RWPE2 (cell line): ENCODE measurements around the gene RNF207.
A peak's percentile ranks its signal among the peaks of the same experiment; 100 is the strongest.

Source experiments
- ATAC-seq: fragments of 200-7000 bp; cut with Tn5 transposase; 3 replicates; pipeline ENCODE4 v1.9.1; 2021; ENCODE audit warnings: low read depth
- DNase-seq: peaks from one replicate; pipeline ENCODE4 v3.0.0-alpha.2; 2020; ENCODE audit warnings: low spot score
- H3K27ac ChIP-seq: fragments of 450-650 bp; 2 replicates; pipeline ENCODE4 v1.5.1; 2017; ENCODE audit warnings: mild to moderate bottlenecking; ENCODE audit not compliant: poor library complexity, severe bottlenecking
- H3K27me3 ChIP-seq: fragments of 250-450 bp; sonication (Bioruptor Pico); 2 replicates; pipeline ENCODE4 v1.5.1; 2021; ENCODE audit warnings: mild to moderate bottlenecking, moderate library complexity; ENCODE audit not compliant: insufficient read depth, poor library complexity, severe bottlenecking
- H3K36me3 ChIP-seq: fragments of 250-450 bp; sonication (Bioruptor Pico); 2 replicates; pipeline ENCODE4 v1.5.1; 2020; ENCODE audit warnings: low read depth, mild to moderate bottlenecking, moderate library complexity
- H3K4me1 ChIP-seq: fragments of 250-450 bp; sonication (Bioruptor Pico); 2 replicates; pipeline ENCODE4 v1.5.1; 2021; ENCODE audit warnings: mild to moderate bottlenecking, moderate library complexity; ENCODE audit not compliant: insufficient read depth, poor library complexity, severe bottlenecking
- H3K4me3 ChIP-seq: fragments of 250-450 bp; sonication (Bioruptor Pico); 2 replicates; pipeline ENCODE4 v1.5.1; 2021; ENCODE audit warnings: mild to moderate bottlenecking, moderate library complexity; ENCODE audit not compliant: severe bottlenecking
- H3K9me3 ChIP-seq: fragments of 250-450 bp; sonication (Bioruptor Pico); 2 replicates; pipeline ENCODE4 v1.5.1; 2021; ENCODE audit warnings: mild to moderate bottlenecking, moderate library complexity; ENCODE audit not compliant: severe bottlenecking
- TF ChIP-seq, protein P1 (sequence below): fragments of 450-650 bp; IDR thresholded peaks from one replicate; pipeline ENCODE4 v1.5.1; 2017; ENCODE audit warnings: mild to moderate bottlenecking, moderate library complexity; ENCODE audit not compliant: poor library complexity, severe bottlenecking

Gene RNF207

GRCh38 chr1:6170116-6170741, 35.7 kb upstream of the RNF207 start:
- H3K9me3 ChIP-seq, result no peaks in the 10 kb centered on the region
- ATAC-seq (no peak), DNase-seq (no peak)
- no peaks in the 10 kb centered on the region for H3K4me1 ChIP-seq
- TF ChIP-seq, protein P1, sequence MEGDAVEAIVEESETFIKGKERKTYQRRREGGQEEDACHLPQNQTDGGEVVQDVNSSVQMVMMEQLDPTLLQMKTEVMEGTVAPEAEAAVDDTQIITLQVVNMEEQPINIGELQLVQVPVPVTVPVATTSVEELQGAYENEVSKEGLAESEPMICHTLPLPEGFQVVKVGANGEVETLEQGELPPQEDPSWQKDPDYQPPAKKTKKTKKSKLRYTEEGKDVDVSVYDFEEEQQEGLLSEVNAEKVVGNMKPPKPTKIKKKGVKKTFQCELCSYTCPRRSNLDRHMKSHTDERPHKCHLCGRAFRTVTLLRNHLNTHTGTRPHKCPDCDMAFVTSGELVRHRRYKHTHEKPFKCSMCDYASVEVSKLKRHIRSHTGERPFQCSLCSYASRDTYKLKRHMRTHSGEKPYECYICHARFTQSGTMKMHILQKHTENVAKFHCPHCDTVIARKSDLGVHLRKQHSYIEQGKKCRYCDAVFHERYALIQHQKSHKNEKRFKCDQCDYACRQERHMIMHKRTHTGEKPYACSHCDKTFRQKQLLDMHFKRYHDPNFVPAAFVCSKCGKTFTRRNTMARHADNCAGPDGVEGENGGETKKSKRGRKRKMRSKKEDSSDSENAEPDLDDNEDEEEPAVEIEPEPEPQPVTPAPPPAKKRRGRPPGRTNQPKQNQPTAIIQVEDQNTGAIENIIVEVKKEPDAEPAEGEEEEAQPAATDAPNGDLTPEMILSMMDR, result no peak
- H3K27me3 ChIP-seq, result no peaks in the 10 kb centered on the region
- no peak overlapping the region for H3K4me3 ChIP-seq
- no peaks in the 10 kb centered on the region for H3K36me3 ChIP-seq
- no peak overlapping the region for H3K27ac ChIP-seq

DNA sequence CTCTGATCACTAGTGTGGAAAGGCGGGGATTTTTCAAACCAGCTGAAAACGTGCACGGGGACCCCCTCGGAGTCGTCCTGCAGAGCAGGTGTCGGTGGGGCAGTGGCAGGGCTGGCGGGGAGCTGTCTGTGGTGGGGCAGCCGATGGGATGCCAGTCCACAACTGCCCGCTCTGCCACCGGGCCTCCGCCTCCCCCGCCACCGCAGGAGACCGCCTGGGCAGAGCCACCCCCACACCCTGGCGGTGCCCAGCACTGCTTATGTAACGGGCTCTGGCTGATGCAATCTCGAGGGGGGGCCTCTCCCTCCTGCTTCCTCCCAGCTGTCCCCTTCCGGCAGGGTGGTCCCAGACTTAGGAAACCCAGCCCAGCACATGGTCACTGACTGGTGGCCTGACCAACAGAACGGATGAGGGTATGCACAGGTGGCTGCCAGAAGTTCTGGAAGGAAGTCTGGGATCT, 35.1 kb upstream of the RNF207 start:
- no peaks in the 10 kb centered on the region for H3K36me3 ChIP-seq
- no peak overlapping the region for H3K4me3 ChIP-seq
- H3K27me3 ChIP-seq, result no peaks in the 10 kb centered on the region
- DNase-seq (no peak), ATAC-seq (no peak)
- TF ChIP-seq, protein P1, result no peak
- H3K9me3 ChIP-seq, result no peaks in the 10 kb centered on the region
- H3K4me1 ChIP-seq, result no peaks in the 10 kb centered on the region
- H3K27ac ChIP-seq, result no peak overlapping the region

GRCh38 chr1:6171548-6172124, 34.3 kb upstream of the RNF207 start:
- ATAC-seq, result peak; percentile 58; the same call in 2 of the 3 replicates
- TF ChIP-seq, protein P1, result no peak
- no peak for DNase-seq
- Histone ChIP-seq H3K27me3 (no peaks in the 10 kb centered on the region), H3K36me3 (no peaks in the 10 kb centered on the region), H3K4me1 (no peaks in the 10 kb centered on the region), H3K9me3 (no peaks in the 10 kb centered on the region), H3K27ac (no peak overlapping the region), H3K4me3 (no peak overlapping the region)

GRCh38 chr1:6172549-6172948, 33.4 kb upstream of the RNF207 start:
- Histone ChIP-seq H3K4me1 (no peaks in the 10 kb centered on the region), H3K9me3 (no peaks in the 10 kb centered on the region), H3K36me3 (no peaks in the 10 kb centered on the region), H3K27me3 (peaks cover 1% of the 10 kb centered on the region), H3K27ac (no peak overlapping the region), H3K4me3 (no peak overlapping the region)
- no peak for DNase-seq
- ATAC-seq, result no peak
- TF ChIP-seq, protein P1, result no peak

DNA sequence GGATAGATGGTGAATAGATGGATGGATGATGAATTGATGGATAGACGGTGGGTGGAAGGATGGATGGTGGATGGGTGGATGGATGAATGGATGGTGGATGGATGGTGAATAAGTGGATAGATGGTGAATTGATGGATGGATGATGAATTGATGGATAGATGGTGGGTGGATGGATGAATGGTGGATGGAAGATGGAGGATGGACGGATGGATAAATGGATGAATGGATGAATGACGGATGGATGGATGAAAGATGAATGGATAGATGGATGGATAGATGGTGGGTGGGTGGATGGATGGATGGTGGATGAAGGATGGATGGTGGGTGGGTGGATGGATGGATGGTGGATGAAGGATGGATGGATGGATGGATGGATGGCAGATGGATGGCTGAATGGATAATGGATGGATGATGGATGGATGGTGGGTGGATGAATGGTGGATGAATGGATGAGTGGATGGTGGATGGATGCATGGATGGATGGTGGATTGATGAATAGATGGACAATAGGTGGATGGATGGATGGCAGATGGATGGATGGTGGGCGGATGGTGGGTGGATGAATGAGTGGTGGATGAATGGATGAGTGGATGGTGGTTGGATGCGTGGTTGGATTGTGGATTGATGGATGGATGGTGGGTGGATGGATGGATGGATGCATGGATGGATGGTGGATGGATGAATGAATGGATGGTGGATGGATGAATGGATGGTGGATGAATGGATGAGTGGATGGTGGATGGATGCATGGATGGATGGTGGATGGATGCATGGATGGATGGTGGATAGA, 31.1 kb upstream of the RNF207 start:
- Histone ChIP-seq H3K4me3 (no peak overlapping the region), H3K27ac (no peak overlapping the region), H3K36me3 (no peaks in the 10 kb centered on the region), H3K4me1 (no peaks in the 10 kb centered on the region), H3K27me3 (peaks cover 19% of the 10 kb centered on the region), H3K9me3 (no peaks in the 10 kb centered on the region)
- ATAC-seq, result no peak
- no peak for DNase-seq
- TF ChIP-seq, protein P1, result no peak
